LoVo (cell line): ENCODE results near the gene FAM53B.

Source experiments
- DNase-seq: peaks from one replicate; pipeline ENCODE4 v3.0.0-alpha.2; 2016; ENCODE audit warnings: low spot score

Gene FAM53B

GRCh38 chr10:124709861-124710260, 34.3 kb downstream of the FAM53B start:
- peak; percentile 23 for DNase-seq

DNA sequence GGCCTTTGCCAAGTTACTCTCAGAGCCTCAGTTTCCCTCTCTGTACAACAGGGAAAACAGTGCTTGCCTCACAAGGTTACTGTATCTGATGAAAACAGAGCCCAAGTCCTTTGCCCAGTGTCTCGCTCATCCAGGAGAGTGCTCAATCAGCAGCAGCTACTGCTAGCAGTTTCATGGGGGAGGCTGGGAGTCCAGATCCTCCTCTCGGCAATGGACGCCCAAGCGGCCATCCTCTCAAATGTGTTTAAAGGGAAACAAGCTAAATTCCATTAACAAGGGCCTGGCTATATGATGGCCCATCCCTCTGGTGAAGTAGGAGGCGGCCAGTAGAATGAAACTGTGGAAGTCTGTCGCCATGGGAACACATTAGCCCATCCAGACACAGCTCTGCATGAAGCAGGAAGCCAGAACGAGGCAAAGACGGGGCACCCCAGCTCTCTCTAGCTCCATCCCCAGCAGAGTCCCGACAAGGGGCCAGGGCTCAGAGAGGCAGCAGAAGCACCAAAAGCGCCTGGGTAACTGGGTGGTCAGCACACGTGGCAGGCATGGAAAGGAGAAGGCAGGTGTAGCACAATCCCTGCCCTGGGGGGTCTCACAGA, 35.2 kb downstream of the FAM53B start:
- DNase-seq = no peak

GRCh38 chr10:124708246-124708779, 35.9 kb downstream of the FAM53B start:
- DNase-seq = no peak

DNA sequence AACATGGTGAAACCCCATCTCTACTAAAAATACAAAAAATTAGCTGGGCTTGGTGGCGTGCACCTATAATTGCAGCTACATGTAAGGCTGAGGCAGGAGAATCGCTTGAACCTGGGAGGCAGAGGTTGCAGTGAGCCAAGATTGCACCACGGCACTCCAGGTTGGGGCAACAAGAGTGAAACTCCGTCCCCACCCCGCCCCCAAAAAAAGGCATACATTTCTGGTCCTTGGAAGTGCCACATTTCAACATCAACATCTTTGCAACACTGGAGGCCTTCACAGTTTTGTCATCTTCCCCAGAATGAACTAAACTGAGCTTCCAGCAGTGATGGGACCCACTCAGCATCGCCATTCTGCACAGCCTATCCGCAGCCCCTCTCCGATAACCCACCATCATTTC, 36.6 kb downstream of the FAM53B start:
- DNase-seq = no peak

GRCh38 chr10:124707144-124707467, 37.1 kb downstream of the FAM53B start:
- DNase-seq = no peak

DNA sequence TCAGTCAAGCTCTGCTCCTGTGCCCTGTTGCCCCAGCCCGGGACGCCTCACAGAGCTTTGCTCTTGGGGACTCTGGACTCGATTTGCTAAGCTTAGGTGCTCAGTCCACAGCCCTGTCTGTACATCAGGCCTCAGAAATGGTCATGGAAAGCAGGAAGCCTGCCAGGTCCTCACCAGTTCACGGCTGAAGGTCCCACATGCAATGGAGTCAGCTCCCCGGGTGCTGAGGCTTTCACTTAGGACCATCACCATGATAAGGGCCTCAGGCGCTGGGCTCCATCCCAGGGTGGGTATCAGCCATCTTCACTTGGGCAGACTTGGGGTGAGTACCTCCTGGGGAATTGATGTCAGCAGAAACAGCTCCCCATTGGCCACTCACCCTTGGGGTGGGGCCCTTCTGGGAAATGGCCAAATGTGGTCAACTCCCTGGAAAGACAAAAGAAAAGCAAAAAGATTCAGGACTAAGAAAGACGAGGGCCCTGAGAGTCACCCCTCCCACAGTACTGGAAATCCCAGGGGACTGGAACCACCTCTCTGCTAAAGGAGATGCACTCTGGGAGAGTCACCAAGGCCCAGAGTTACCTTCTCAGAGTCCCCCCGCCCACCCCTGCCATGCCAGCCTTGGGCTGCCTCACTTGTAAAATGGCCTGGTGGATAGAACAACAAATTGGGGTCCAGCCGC, 37.6 kb downstream of the FAM53B start:
- no peak for DNase-seq

GRCh38 chr10:124705817-124706461, 38.2 kb downstream of the FAM53B start:
- DNase-seq = no peak

DNA sequence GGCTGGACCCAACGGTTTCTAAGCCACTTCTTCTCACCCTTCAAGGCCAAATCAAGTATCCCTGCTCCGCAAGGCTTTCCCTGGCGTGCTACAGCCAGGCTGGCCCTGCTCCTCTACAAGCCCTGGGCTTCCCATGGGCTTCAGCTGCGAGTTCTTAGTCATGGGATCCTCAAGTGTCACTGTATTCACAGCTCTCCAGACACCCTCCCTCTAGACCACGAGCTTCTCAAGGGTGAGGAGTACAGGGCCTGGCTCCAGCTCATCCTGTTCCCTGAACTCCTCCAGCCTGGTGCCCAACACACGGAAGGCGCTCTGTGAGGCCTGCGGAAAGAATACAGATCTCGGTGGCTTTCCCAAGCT, 38.8 kb downstream of the FAM53B start:
- no peak for DNase-seq

DNA sequence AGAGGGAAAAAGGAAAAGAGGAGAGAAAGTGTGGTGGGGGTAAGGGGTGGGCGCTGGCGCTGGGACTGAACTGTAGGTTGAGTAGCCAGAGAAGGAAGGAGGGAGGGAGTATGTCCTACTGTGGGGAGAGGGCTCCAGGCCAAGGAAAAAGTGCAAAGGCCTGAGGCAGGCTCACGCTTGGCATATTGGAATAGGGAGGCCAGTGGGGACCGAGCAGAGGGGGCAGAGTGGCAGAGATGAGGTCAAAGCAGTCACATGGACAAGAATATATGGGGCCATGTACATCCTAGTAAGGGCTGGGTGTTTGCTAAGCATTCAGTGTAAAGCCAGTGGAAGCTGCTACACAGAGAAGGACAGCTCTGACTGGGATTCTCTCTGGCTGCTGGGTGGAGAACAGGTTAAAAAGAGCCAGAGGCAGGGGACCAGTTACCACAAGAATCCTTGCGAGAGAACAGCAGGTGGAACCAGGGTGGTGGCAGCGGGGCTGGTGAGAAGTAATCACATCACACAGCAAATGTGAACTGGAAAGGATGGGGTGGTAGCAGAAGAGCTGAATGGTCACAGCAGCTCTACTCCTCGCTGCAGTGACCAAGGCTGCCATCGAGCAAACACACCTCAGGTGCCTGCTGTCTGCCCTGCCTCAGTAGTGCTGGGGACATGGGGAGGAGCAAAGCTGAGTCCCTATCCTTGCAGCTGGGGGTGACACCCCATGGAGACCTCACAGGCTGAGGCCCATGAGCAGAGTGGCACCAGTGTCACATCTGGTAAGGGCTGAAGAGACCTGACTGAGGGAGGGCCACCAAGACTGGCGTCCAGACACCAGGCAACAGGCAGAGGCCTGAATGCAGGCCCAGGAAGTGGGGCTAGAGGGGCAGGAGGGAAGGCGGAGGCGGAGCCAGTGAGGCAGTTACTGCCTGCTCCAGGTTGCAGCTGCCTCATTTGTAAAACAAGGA, 39.5 kb downstream of the FAM53B start:
- no peak for DNase-seq

DNA sequence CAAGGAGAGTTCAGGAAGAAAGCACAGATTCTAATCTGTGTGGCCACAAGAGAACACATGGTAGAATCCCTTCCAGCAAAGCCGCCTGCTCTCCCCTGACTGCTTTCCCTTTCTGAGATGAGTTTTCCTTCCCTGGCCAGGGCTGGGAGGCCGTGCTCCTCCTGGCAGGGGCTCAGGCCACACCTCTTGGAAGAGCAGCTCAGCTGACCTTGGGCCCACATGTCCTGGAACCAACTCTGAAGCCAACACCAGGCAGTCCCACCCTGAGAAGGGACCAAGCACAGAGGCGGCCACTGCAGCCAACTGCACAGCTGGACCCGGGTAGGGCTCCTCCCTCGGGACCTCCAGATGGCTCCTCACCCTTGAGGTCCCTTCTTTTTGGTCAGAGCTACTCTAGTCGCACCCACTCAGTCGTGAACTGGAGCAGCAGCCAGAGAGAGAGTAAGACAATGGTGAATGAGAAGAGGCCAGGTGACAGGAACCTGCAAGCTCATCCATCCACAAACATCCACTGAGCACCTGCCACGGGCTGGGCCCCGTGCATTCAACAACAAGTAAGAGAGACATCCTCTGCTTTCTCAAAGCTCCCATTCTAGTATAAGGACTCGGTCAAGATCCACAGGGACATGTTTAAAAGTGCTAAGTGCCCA, 40.3 kb downstream of the FAM53B start:
- no peak for DNase-seq

DNA sequence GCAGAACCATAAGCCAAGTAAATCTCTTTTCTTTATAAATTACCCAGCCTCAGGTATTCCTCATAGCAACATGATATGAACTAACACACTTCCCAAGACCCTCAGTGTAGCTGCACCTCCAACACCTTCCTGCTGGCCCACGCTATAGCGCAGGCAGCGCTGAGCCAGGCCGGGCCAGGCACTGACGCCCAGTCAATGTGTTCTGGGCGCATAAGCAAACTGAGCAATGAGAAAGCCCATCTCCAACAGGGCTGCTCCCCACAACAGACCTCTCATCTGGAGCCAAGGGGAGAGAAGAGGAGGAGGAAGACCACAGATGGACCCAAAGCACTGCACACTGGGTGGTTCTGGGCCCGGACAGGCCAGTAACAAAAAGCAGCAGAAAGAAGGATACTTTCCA, 40.8 kb downstream of the FAM53B start:
- DNase-seq = no peak

DNA sequence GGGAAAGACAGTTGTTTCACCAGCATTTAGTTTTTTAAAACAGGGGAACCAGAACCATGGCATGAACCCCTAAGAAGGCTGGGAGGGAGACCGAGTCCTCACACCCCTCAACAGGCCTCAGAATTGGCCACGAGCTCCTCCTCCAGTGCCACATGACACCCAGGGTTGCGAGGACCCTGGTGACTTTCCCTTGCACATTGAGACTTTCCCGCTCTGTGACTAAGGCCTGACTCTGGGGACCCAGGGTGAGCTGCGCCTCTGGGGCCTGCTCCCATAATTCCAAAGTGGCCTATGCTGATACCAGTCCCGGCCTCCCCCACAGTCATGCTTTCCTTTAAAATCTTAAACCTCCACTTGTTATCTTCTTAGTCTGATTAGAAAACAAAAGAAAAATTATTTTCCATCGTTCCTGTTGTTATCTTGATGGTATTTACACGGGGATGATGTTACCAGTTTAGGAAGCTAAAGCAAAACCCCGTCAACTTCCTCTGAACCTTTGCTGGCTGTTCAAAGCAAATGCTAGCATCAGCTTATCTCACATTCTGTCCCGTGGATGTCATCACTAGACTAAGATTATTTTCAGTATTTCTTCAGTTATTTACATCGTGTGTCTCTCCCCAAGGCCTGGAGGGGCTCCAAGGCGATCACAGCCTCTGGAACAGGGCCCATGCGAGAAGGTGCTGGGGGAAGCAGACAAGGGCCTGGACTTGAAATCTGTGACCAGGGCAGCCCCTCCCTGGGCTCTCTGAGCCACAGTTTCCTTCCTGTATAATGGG, 42.1 kb downstream of the FAM53B start:
- DNase-seq = no peak

- no peak for DNase-seq
Observed at GRCh38 chr10:124701435-124701834, 42.7 kb downstream of the FAM53B start.

- DNase-seq = no peak
Observed at GRCh38 chr10:124701038-124701365, 43.2 kb downstream of the FAM53B start.

GRCh38 chr10:124700293-124701037, 43.7 kb downstream of the FAM53B start:
- DNase-seq = no peak

- DNase-seq = no peak
Observed at GRCh38 chr10:124699471-124700292, 44.5 kb downstream of the FAM53B start.

DNA sequence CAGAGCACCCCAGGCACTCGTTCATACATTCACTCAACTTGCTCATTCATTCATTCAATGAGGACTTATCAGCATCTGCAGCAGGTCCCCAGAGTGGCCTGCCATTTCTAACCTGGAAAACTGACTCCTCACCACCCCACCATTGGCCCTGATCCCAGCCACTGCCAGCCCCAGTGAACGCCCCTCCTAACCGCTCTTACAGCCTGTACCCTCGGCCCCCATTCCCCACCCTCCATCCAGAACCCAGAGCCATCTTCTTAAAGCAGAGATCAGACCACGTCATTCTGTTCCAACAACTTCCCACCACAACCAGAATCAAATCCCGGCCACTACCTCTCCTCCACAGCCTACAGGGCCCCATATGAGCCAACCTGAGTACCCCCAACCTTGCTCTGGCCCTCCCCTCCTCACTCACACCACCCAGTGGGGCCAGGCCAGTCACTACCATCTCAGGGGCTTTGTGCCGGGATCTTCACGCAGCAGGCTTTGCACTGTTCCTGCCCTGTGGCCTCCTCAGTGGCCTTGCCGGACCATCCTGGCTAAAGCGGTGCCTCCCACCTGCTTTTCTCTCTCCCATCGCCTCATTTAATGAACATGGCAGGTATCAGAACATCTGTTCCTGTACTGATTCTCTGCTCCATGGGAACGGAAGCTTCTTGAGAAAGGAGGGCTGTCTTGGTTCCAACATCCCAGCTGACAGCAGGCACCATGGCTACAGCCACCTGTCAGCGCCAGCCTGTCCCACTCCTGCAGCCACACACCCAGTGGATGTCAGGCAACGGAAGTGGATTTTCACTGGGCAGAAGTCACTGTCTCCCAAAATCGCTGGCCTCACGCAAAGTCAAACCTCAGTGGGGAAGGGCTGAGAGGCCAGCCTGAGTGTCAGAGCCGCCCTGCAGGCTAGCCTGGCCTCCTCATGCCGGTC, 45.4 kb downstream of the FAM53B start:
- DNase-seq = no peak

DNA sequence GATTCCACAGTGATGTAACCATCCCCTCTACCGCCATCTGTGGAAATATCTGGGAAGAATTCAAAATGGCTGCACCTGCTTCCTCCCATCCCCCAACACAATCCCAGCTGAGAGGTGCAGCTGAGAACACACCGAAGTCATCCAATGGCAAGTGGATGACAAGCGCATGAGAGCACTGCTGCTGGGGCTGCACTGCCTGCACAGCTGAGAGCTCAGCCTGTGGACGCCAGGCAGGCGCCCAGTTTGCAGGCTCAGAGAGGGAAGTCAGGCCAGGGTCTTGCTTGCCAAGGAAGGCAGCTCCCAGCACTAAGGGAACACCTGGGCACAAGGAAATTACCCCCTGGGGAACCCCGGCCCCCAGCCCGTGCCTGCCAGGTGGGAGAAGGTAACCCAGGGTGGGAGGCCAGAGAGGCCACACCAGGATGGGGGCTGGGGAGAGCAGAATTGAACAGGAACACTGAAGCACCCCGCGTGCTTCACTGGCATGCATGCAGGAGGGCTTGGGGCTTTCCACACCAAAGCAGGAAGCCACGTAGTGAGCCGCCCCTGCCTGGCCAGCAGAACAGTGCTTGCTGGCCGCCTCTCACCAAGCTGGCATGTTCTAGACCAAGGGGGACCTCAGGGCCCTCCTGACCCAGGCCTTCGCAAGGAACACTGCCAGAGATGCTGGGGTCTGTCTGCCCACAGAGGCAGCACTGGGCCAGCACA, 46.2 kb downstream of the FAM53B start:
- DNase-seq = no peak
